Measurements from ENCODE around the gene ITGA3.
"Not testable (repeated sequence)": the region's sequence is repeated elsewhere in the genome, so short reads cannot be mapped to it uniquely, and the experiment has no call there.

The ITGA3 gene

GRCh38 chr17:50029185-50029584, 26.7 kb upstream of the ITGA3 start:
- no peak for TF ChIP-seq POU2F2 (IDR thresholded peaks at IDR 0.05; ENCODE audit: low read depth, low read length)
- no peak for TF ChIP-seq TAF1 (IDR thresholded peaks at IDR 0.05; ENCODE audit: low read depth, low read length)
- no peak for TF ChIP-seq POLR2A (IDR thresholded peaks at IDR 0.05; ENCODE audit: low read depth, low read length)
- no peak for TF ChIP-seq POLR2AphosphoS5 (IDR thresholded peaks at IDR 0.05; ENCODE audit: low read depth, low read length)
- TF ChIP-seq SPI1 (IDR thresholded peaks at IDR 0.05; ENCODE audit: low read depth, low read length), result no peak
- no peak for TF ChIP-seq PAX5 (IDR thresholded peaks at IDR 0.05; ENCODE audit: insufficient read depth, low read length, severe bottlenecking)
- FAIRE-seq (no peak), DNase-seq (ENCODE audit: insufficient read length, low spot score) (no peak)

- DNase-seq (ENCODE audit: insufficient read length, low spot score) (no peak), FAIRE-seq (no peak)
- no peak for TF ChIP-seq SPI1 (IDR thresholded peaks at IDR 0.05; ENCODE audit: low read depth, low read length)
- TF ChIP-seq POU2F2 (IDR thresholded peaks at IDR 0.05; ENCODE audit: low read depth, low read length), result no peak
- no peak for TF ChIP-seq POLR2A (IDR thresholded peaks at IDR 0.05; ENCODE audit: low read depth, low read length)
Observed at GRCh38 chr17:50033316-50033715, 22.6 kb upstream of the ITGA3 start.

DNA sequence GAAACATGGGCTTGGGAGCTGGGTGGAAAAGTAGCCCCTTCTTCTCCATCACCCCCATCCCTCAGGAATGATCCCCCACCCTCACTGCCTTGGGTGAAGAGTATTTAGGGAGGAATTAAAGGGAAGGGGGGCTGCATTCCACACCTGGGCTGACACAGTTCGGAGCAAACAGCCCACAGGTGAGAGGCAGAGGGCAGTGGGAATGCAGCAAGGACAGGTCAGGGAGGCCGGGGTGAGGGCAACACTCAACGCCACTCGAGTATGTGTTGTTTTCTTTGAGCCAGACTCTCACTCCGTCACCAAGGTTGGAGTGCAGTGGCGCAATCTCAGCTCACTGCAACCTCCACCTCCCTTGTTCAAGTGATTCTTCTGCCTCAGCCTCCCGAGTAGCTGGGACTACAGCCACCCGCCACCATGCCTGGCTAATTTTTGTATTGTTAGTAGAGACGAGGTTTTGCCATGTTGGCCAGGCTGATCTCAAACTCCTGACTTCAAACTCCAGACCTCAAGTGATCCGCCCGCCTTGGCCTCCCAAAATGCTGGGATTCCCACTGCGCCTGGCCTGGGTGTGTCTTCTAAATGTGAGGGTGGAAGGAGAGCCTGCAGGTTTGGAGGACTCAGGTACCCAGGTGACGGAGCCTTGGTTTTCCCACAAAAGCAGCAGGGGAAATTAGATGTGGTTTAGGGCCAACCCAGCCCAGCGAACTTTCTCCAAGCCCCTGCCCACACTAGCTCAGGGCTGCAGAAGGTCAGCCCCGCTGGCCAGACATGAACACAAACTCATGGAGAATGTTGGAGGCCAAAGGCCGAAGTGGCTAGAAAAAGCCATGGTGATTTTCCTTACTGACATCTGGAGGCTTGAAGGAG, 21.2 kb upstream of the ITGA3 start:
- DNase-seq (ENCODE audit: insufficient read length, low spot score), result no peak
- FAIRE-seq, result no peak
- TF ChIP-seq POU2F2 (IDR thresholded peaks at IDR 0.05; ENCODE audit: low read depth, low read length) (no peak), PAX5 (IDR thresholded peaks at IDR 0.05; ENCODE audit: insufficient read depth, low read length, severe bottlenecking) (no peak), SPI1 (IDR thresholded peaks at IDR 0.05; ENCODE audit: low read depth, low read length) (no peak), POLR2A (IDR thresholded peaks at IDR 0.05; ENCODE audit: low read depth, low read length) (no peak), POLR2AphosphoS5 (IDR thresholded peaks at IDR 0.05; ENCODE audit: low read depth, low read length) (no peak), TAF1 (IDR thresholded peaks at IDR 0.05; ENCODE audit: low read depth, low read length) (no peak)

DNA sequence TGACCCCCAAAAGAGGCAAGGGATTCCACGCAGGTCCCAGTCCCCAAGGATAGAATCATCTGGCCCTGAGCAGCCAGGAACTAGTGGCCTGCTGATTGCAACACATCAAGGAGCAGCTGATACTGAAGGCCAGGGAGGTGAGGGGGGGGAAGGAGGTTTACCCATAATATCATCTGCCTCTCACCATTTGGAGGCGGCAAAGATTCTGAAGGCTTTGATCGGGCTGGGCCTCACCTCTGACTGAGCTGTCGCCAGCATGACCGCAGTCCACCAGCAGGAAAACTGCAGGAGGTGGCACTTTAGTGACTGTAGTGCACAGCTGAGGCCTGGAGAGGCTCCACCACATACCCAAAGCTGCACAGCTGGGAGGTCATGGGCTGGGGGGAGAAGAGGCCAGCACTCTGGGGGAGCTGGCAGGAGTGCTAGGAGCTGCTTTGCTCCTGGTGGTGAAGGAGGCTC, 20.5 kb upstream of the ITGA3 start:
- TF ChIP-seq TAF1 (IDR thresholded peaks at IDR 0.05; ENCODE audit: low read depth, low read length) (no peak), SPI1 (IDR thresholded peaks at IDR 0.05; ENCODE audit: low read depth, low read length) (no peak), PAX5 (IDR thresholded peaks at IDR 0.05; ENCODE audit: insufficient read depth, low read length, severe bottlenecking) (no peak), POLR2A (IDR thresholded peaks at IDR 0.05; ENCODE audit: low read depth, low read length) (no peak)
- DNase-seq (ENCODE audit: insufficient read length, low spot score), result no peak
- no peak for FAIRE-seq

DNA sequence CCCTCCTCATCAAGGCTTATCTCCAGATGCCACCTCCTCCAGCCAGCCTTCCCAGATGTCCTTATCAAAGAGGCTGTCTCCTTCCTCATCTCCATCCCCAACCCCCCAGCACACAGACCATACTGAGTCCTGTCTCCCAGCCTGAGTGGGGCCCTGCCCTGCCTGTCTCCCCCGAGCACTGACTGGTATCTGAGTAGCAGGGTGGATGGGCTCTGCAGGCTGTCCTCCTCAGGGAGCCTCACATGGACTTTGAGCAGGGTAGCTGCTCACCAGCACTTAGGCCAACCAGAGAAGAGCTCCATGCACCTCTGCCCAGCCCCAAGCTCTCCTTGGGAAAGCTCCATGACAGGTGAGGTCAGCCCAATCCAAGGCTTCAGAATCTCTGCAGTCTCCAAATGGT, 20.0 kb upstream of the ITGA3 start:
- FAIRE-seq, result no peak
- no peak for DNase-seq (ENCODE audit: insufficient read length, low spot score)
- no peak for TF ChIP-seq POLR2AphosphoS5 (IDR thresholded peaks at IDR 0.05; ENCODE audit: low read depth, low read length)
- no peak for TF ChIP-seq SPI1 (IDR thresholded peaks at IDR 0.05; ENCODE audit: low read depth, low read length)
- TF ChIP-seq TAF1 (IDR thresholded peaks at IDR 0.05; ENCODE audit: low read depth, low read length), result no peak
- TF ChIP-seq PAX5 (IDR thresholded peaks at IDR 0.05; ENCODE audit: insufficient read depth, low read length, severe bottlenecking), result no peak
- TF ChIP-seq POLR2A (IDR thresholded peaks at IDR 0.05; ENCODE audit: low read depth, low read length), result no peak
- no peak for TF ChIP-seq POU2F2 (IDR thresholded peaks at IDR 0.05; ENCODE audit: low read depth, low read length)

- FAIRE-seq (no peak), DNase-seq (ENCODE audit: insufficient read length, low spot score) (no peak)
- TF ChIP-seq POLR2A (IDR thresholded peaks at IDR 0.05; ENCODE audit: low read depth, low read length) (no peak), PAX5 (IDR thresholded peaks at IDR 0.05; ENCODE audit: insufficient read depth, low read length, severe bottlenecking) (no peak), POLR2AphosphoS5 (IDR thresholded peaks at IDR 0.05; ENCODE audit: low read depth, low read length) (no peak), TAF1 (IDR thresholded peaks at IDR 0.05; ENCODE audit: low read depth, low read length) (no peak), POU2F2 (IDR thresholded peaks at IDR 0.05; ENCODE audit: low read depth, low read length) (no peak), SPI1 (IDR thresholded peaks at IDR 0.05; ENCODE audit: low read depth, low read length) (no peak)
Observed at GRCh38 chr17:50036455-50037261, 19.3 kb upstream of the ITGA3 start.

- no peak for FAIRE-seq
- no peak for TF ChIP-seq PAX5 (IDR thresholded peaks at IDR 0.05; ENCODE audit: insufficient read depth, low read length, severe bottlenecking)
- TF ChIP-seq POLR2A (IDR thresholded peaks at IDR 0.05; ENCODE audit: low read depth, low read length), result no peak
- TF ChIP-seq POLR2AphosphoS5 (IDR thresholded peaks at IDR 0.05; ENCODE audit: low read depth, low read length), result no peak
- no peak for TF ChIP-seq POU2F2 (IDR thresholded peaks at IDR 0.05; ENCODE audit: low read depth, low read length)
- TF ChIP-seq SPI1 (IDR thresholded peaks at IDR 0.05; ENCODE audit: low read depth, low read length), result no peak
- no peak for TF ChIP-seq TAF1 (IDR thresholded peaks at IDR 0.05; ENCODE audit: low read depth, low read length)
- no peak for DNase-seq (ENCODE audit: insufficient read length, low spot score)
Observed at GRCh38 chr17:50037321-50038107, 18.4 kb upstream of the ITGA3 start.

DNA sequence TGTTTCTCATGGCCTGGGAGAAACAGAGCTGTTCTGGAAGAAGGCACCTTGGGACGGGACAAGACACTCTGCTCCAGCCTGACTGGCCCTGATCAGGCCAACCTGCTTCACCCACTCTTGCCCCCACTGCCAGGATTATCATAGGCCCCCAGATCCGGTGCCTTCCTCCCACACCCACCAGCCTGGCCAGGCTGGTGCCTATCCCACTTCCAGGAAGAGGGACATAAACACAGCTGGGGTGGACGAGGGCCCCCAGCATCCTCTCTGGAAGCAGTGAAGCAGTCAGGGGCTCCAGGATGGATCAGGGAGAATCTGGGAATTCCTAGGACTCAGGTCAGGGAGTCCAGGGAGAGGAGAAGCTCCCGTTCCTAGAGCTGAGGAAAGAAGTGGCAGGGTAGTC, 16.9 kb upstream of the ITGA3 start:
- FAIRE-seq (no peak), DNase-seq (ENCODE audit: insufficient read length, low spot score) (no peak)
- TF ChIP-seq TAF1 (IDR thresholded peaks at IDR 0.05; ENCODE audit: low read depth, low read length) (no peak), POU2F2 (IDR thresholded peaks at IDR 0.05; ENCODE audit: low read depth, low read length) (no peak), POLR2A (IDR thresholded peaks at IDR 0.05; ENCODE audit: low read depth, low read length) (no peak), PAX5 (IDR thresholded peaks at IDR 0.05; ENCODE audit: insufficient read depth, low read length, severe bottlenecking) (no peak), SPI1 (IDR thresholded peaks at IDR 0.05; ENCODE audit: low read depth, low read length) (no peak), POLR2AphosphoS5 (IDR thresholded peaks at IDR 0.05; ENCODE audit: low read depth, low read length) (no peak)

DNA sequence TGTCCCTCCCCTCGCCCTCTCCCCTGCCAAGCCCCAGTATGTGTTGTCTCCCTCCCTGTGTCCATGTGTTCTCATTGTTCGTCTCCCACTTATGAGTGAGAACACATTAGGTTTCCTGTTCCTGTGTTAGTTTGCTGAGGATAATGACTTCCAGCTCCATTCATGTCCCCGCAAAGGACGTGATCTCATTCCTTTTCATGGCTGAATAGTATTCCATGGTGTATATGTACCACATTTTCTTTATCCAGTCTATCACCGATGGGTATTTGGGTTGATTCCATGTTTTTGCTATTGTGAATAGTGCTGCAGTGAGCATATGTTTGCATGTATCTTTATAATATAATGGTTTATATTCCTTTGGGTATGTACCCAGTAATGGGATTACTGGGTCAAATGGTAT, 15.4 kb upstream of the ITGA3 start:
- not testable (repeated sequence) for FAIRE-seq; DNase-seq (ENCODE audit: insufficient read length, low spot score)

All from GM12891 (cell line).